Neural crest cell (in vitro differentiated cells): ENCODE results near the gene SDR39U1. TPM values are rescaled to one million over a fixed set of nuclear protein-coding genes. Genes with fewer than 3 reads are reported as not detected.

Experiments used
- DNase-seq: peaks from one replicate; pipeline ENCODE4 v3.0.0; 2021; ENCODE audit warnings: low read depth, mixed read lengths, low spot score
- H3K27ac Mint-ChIP-seq: one replicate; pipeline ENCODE4 v1.8.0; 2021; ENCODE audit warnings: mild to moderate bottlenecking, mixed read lengths; ENCODE audit not compliant: unreplicated experiment
- H3K27me3 Mint-ChIP-seq: 2 replicates; pipeline ENCODE4 v1.8.0; 2021; ENCODE audit warnings: low read depth, mild to moderate bottlenecking, mixed read lengths
- H3K36me3 Mint-ChIP-seq: 2 replicates; pipeline ENCODE4 v1.8.0; 2021; ENCODE audit warnings: low read depth, mild to moderate bottlenecking, mixed read lengths
- H3K4me1 Mint-ChIP-seq: 2 replicates; pipeline ENCODE4 v1.8.0; 2021; ENCODE audit warnings: mixed read lengths
- H3K4me3 Mint-ChIP-seq: one replicate; pipeline ENCODE4 v1.8.0; 2021; ENCODE audit warnings: mild to moderate bottlenecking, mixed read lengths
- H3K9me3 Mint-ChIP-seq: 2 replicates; pipeline ENCODE4 v1.8.0; 2021; ENCODE audit warnings: mixed read lengths
- CTCF ChIP-seq: fragments of 200-600 bp; sonication (generic); conservative IDR thresholded peaks from 2 replicates; pipeline ENCODE4 v1.5.0; 2021; ENCODE audit warnings: antibody characterized with exemption, mild to moderate bottlenecking
- total RNA-seq: library from RNA; stranded (reverse); gene quantifications from 2 replicates; pipeline ENCODE4 v1.2.1, GENCODE V29; 2021

Gene SDR39U1
- total RNA-seq, 1 donor from 2014 or later, result 76.7 TPM

- H3K27me3 Mint-ChIP-seq, result peaks cover 9% of the 10 kb centered on the region
- no peak for TF ChIP-seq CTCF
- H3K9me3 Mint-ChIP-seq, result no peaks in the 10 kb centered on the region
- H3K4me1 Mint-ChIP-seq, result no peaks in the 10 kb centered on the region
- H3K4me3 Mint-ChIP-seq, result no peak overlapping the region
- H3K36me3 Mint-ChIP-seq, result no peaks in the 10 kb centered on the region
- H3K27ac Mint-ChIP-seq, result no peak overlapping the region
- DNase-seq, result no peak
Measured at GRCh38 chr14:24417832-24418491, 24.6 kb downstream of the SDR39U1 start.

DNA sequence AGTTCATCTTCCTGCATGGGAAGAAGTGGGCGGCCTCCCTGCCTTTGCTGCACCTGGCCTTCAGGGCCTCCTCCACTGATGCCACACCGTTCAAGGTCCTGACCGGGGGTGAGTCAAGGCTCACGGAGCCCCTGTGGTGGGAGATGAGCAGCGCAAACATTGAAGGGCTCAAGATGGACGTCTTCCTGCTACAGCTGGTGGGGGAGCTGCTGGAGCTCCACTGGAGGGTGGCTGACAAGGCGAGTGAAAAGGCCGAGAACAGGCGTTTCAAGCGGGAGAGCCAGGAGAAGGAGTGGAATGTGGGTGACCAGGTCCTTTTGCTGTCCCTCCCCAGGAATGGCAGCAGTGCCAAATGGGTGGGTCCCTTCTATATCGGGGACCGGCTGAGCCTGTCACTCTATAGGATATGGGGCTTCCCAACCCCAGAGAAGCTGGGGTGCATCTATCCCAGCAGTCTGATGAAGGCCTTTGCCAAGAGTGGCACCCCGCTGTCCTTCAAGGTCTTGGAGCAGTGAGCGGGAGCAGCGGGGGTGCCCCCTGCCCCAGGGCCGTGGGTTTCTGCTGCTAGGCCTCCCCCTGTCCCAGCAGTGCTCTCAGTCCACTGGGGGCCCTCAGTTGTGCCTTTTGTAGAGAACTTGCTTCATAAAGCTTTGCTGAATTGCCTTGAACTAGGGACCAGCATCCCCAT, 25.5 kb downstream of the SDR39U1 start:
- peaks cover 9% of the 10 kb centered on the region for H3K27me3 Mint-ChIP-seq
- no peak overlapping the region for H3K27ac Mint-ChIP-seq
- H3K4me1 Mint-ChIP-seq, result no peaks in the 10 kb centered on the region
- no peak for TF ChIP-seq CTCF
- H3K4me3 Mint-ChIP-seq, result no peak overlapping the region
- no peaks in the 10 kb centered on the region for H3K36me3 Mint-ChIP-seq
- DNase-seq, result no peak
- H3K9me3 Mint-ChIP-seq, result no peaks in the 10 kb centered on the region

GRCh38 chr14:24416254-24416931, 26.2 kb downstream of the SDR39U1 start:
- Mint-ChIP-seq H3K27me3 (peaks cover 9% of the 10 kb centered on the region), H3K36me3 (no peaks in the 10 kb centered on the region), H3K4me1 (no peaks in the 10 kb centered on the region), H3K4me3 (no peak overlapping the region), H3K9me3 (no peaks in the 10 kb centered on the region), H3K27ac (no peak overlapping the region)
- no peak for TF ChIP-seq CTCF
- DNase-seq, result no peak

DNA sequence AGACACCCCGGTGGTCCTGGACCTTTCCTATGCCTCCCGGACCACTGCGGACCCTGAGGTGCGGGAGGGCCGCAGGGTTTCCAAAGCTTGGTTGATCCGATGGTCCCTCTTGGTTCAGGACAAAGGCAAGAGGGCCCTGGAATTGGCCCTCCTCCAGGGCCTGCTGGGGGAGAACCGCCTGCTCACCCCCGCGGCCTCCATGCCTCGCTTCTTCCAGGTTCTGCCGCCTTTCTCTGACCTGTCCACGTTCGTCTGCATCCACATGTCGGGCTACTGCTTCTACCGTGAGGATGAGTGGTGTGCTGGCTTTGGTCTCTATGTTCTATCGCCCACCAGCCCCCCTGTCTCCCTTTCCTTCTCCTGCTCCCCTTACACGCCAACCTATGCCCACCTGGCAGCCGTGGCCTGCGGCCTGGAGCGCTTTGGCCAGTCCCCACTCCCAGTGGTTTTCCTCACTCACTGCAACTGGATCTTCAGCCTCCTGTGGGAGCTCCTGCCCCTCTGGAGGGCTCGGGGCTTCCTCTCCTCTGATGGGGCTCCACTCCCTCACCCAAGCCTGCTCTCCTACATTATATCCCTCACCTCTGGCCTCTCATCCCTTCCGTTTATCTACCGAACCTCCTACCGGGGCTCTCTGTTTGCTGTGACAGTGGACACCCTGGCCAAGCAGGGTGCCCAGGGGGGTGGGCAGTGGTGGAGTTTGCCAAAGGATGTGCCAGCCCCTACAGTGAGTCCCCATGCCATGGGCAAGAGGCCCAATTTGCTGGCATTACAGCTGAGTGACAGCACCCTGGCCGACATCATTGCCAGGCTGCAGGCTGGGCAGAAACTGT, 26.9 kb downstream of the SDR39U1 start:
- no peak for DNase-seq
- Mint-ChIP-seq H3K36me3 (no peaks in the 10 kb centered on the region), H3K4me3 (no peak overlapping the region), H3K4me1 (no peaks in the 10 kb centered on the region), H3K9me3 (no peaks in the 10 kb centered on the region), H3K27me3 (peaks cover 9% of the 10 kb centered on the region), H3K27ac (no peak overlapping the region)
- no peak for TF ChIP-seq CTCF

- no peaks in the 10 kb centered on the region for H3K4me1 Mint-ChIP-seq
- peaks cover 9% of the 10 kb centered on the region for H3K27me3 Mint-ChIP-seq
- no peaks in the 10 kb centered on the region for H3K36me3 Mint-ChIP-seq
- TF ChIP-seq CTCF, result no peak
- no peak overlapping the region for H3K27ac Mint-ChIP-seq
- H3K9me3 Mint-ChIP-seq, result no peaks in the 10 kb centered on the region
- DNase-seq, result no peak
- no peak overlapping the region for H3K4me3 Mint-ChIP-seq
Measured at GRCh38 chr14:24414732-24415420, 27.7 kb downstream of the SDR39U1 start.
